GM12875 (cell line): ENCODE data around the gene TRMT61A.
A peak's percentile ranks its signal among the peaks of the same experiment; 100 is the strongest.

ENCODE experiments used
- H3K4me3 ChIP-seq: one replicate; pipeline ENCODE4 v1.5.1; 2011; ENCODE audit warnings: low read depth, low read length, control low read depth
- CTCF ChIP-seq: IDR thresholded peaks from 2 replicates; pipeline ENCODE4 v1.5.1; 2011; ENCODE audit warnings: low read depth, mild to moderate bottlenecking, control low read depth, inconsistent platforms, low read length, moderate library complexity, borderline replicate concordance; ENCODE audit not compliant: insufficient read depth

The TRMT61A gene

GRCh38 chr14:103528587-103529382, at the start of gene TRMT61A:
TRMT61A (plus strand) TSS chr14:103529196; CDS start chr14:103529979, 783 bp downstream.
- peak within 1 kb of the TSS; percentile 86 for H3K4me3 ChIP-seq

DNA sequence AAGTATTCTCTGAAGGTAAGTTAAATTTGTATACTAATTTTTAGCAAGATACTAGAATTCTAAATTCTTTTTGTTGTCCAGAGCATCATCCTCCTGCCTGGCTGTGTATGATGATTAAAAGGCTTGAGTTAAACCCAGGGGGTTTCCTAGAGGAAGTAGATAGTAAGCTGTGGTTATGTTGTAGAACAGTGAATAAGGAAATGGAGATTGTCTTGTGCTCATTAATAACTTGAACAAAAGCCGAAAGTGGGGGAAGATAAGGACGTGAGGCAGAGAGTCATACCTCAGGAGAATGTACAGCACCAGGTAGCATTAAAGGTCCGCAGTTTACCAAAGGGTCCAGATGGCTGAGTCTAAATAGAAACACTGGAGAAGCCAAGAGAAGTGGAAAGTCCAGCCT, 48.4 kb upstream of the TRMT61A start:
- H3K4me3 ChIP-seq = no peak overlapping the region
- TF ChIP-seq CTCF = no peak

More at GRCh38 chr14:103528587-103529382, at the start of gene TRMT61A:
- no peak for TF ChIP-seq CTCF

GRCh38 chr14:103483600-103483999, 45.4 kb upstream of the TRMT61A start:
- no peak overlapping the region for H3K4me3 ChIP-seq
- TF ChIP-seq CTCF = no peak

- no peak for TF ChIP-seq CTCF
- no peak overlapping the region for H3K4me3 ChIP-seq
Measured at GRCh38 chr14:103485504-103485903, 43.5 kb upstream of the TRMT61A start.

DNA sequence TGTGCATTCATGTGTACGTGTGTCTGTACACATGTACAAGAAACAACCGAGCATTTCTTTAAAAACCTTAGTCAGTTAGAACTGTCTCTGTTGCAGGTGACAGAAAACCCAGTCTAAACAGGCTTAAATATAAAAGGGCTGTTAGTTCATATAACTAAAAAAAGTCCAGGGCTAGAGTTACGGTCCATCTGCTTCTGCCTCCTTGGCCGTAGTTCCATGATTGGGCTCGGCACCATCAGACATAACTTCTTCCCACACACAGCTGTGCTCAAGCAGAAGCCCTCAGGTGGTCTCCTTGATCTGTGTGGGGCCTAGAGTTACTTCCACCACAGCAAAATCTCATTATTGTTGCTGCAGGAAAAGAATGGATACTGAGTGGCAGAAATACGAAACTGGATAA, 40.9 kb upstream of the TRMT61A start:
- TF ChIP-seq CTCF = no peak
- no peak overlapping the region for H3K4me3 ChIP-seq

GRCh38 chr14:103488960-103489359, 40.0 kb upstream of the TRMT61A start:
- no peak for TF ChIP-seq CTCF

DNA sequence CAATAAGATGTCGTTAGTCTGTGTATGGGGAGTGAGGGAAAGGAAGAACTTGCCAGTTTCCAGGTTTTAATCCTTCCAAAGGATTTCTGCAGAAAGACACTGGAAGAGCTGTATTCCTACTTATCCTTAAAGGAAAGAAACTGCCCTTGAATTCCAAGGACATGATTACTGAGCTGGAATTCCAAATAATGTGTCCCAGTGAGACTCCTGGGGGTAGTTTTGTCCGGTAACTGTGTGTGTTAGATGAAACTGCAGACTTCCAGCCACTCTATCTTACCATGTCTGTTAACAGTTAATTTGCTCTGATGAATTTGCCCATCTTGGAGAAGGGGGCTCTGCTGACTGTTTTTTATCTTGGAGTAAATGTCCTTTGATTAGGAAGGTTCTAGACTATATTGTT, 39.4 kb upstream of the TRMT61A start:
- no peak for TF ChIP-seq CTCF
- H3K4me3 ChIP-seq = no peak overlapping the region

More at GRCh38 chr14:103488960-103489359, 40.0 kb upstream of the TRMT61A start:
- no peak overlapping the region for H3K4me3 ChIP-seq
